HG02884 (cell line): ENCODE results near the gene AGR3.

Source experiments
- ATAC-seq: cut with Tn5 transposase; IDR thresholded peaks from one replicate; pipeline ENCODE4 v1.9.1; 2021; ENCODE audit warnings: mild to moderate bottlenecking, moderate library complexity; ENCODE audit not compliant: unreplicated experiment

The AGR3 gene

DNA sequence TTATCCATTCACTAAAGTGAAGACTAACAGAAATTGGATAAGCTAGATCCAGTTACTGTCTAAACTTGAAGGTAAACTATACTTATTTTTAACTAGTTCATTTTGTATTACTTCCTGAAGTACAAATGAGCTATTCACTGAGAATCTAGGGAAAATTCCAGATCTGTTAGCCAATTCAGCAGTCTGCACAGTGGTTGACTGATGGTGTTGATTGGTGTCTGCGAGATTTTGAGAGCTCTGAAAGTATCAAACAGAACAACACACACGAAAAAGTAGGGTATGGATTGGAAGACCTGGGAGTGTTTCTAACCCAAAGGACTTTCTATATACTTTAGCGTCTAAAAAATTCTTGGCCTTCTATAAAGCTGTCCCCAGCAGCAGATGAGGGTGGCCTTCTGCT is 43.4 kb downstream of the AGR3 start:
- ATAC-seq: no peak

DNA sequence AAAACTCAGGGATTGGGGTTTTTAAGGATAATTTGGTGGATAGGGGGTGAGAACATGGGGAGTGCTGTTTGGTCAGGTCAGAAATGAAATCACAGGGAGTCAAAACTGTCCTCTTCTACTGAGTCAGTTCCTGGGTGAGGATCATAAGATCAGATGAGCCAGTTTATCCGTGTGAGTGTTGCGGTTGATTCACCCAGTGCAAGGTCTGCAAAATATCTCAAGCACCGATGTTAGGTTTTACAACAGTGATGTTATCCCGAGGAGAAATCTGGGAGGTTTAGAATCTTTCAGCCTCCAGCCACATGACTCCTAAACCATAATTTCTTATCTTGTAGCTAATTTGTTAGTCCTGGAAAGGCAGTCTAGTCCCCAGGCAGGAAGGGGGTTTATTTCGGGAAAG is 45.3 kb downstream of the AGR3 start:
- no peak for ATAC-seq

DNA sequence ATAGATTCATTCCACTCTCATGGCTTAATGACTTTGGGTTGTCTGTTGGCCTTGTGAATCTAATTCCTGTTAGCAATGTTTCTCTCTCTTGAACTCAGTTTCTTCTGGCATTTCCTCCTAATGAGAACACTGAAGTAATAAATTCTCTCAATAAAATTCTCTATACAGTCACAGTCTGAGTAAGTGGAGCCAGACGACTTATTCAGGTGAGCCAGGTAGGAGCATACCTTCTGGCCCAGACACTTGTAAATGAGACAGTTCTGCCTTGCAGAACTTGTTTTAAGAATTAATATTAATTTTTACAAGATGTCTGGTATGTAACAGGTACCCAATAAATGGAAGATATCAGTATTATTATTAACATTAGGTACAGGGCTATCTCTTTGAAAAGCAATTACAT is 48.4 kb downstream of the AGR3 start:
- no peak for ATAC-seq

GRCh38 chr7:16826060-16826459 is 55.7 kb downstream of the AGR3 start:
- no peak for ATAC-seq

DNA sequence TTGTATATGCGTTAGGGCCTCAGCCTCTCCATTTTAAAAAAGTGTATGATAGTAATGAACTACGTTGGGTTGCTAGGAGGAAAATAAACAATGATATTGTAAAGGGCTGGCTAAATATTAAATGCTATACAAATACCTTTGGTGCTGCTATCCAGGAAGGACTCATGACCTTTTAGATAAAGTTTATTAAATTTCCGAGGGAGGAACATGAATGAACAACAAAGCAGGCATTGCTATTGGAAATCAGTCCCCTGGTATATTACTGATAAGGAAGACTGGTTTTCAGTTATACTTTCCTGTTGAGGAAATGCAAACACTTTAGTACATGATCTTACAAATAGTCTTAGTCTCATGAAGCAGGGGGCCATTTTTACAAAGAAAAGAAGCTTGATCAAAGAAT is 59.8 kb downstream of the AGR3 start:
- ATAC-seq: no peak

GRCh38 chr7:16818732-16819131 is 63.1 kb downstream of the AGR3 start:
- no peak for ATAC-seq

DNA sequence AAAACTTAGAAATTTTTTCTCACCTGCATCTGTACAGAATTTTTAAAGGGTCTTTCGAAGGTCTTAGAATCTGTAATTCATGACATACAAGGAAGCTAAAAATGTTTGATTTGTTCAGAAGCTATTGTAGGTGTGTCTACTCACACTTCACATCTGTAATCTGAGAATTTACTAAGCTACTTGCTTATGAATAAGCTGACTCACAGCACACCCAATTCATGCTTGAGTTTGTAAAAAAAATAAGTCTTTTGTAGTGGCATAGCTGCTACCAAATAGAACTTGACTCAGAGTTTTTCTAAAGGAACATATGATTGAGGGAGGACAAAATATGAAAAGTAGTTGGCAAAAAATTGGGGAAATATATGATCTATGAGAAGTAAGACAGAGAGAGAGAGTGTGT is 64.2 kb downstream of the AGR3 start:
- ATAC-seq: no peak

DNA sequence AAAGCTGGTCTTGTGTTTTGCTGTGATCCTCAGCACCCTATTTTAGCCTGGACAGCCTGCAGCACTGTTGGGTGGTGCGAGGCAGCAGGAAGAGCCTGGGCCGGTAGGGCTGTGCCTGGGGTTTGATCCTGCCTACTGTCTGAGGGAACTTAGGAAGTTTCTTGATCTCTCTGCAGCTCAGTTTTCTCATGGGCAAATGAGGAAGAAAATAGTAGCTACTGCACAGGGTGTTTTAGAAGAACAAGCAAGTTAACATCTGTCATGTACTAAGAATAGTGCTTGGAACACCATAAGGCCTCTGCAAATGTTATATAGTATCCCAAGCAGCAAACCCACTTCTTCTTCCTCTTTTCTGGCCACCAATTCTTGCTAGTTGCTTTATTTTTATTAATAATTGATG is 65.0 kb downstream of the AGR3 start:
- no peak for ATAC-seq

DNA sequence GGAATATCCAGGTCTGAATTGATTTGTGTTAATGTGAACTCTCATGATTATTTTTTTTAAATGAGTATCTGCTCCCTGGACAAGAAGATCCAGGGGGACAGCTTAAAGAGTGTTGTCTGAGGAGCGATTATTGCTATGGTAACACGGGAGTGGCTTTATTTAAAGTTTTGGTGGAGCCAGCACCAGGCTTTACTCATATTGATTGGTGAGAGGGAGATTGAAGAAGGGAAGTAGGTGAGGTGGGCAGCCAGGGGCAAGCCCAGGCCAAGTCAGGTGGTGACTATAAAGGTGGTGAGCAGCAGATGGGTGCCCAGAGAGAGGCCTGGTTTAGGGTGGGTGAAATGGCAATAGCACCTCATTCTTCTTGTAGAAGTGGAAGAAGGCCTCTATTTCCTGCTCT is 66.8 kb downstream of the AGR3 start:
- ATAC-seq: no peak

- no peak for ATAC-seq
Observed at GRCh38 chr7:16813232-16813616, 68.6 kb downstream of the AGR3 start.

- no peak for ATAC-seq
Observed at GRCh38 chr7:16812542-16813231, 69.1 kb downstream of the AGR3 start.

DNA sequence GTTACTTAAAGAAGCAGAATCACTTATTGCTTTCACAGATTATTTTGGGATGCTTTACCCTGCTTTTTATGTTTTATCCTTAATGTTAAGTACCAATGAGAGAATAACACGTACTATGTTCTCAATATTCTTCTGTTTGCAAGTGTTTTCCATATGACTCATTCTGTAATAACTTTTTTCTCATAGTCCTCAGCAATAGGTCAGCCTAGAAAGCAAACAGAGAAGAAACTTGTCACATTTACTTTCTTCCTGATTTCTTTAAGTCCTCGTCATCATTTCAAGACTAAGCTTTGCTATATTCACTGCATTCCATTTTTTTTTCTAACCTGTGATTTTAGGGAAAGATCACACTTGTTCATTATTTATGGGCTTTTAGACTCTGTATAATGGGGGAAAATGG is 70.2 kb downstream of the AGR3 start:
- ATAC-seq: no peak

- ATAC-seq: no peak
Observed at GRCh38 chr7:16810573-16810972, 71.2 kb downstream of the AGR3 start.

- ATAC-seq: no peak
Observed at GRCh38 chr7:16810112-16810511, 71.7 kb downstream of the AGR3 start.
